B cell (primary cell): ENCODE data around the gene PARG. TPM values are rescaled to one million over a fixed set of nuclear protein-coding genes. Genes with fewer than 3 reads are reported as not detected.
"Not testable (repeated sequence)": the region's sequence is repeated elsewhere in the genome, so short reads cannot be mapped to it uniquely, and the experiment has no call there.

Experiments used
- ATAC-seq: fragments of 200-7000 bp; cut with Tn5 transposase; one replicate; pipeline ENCODE4 v1.10.0; 2021; ENCODE audit warnings: low read depth, mild to moderate bottlenecking, moderate number of reproducible peaks, moderate library complexity
- CTCF ChIA-PET: fragments of 350-600 bp; sonication (Branson Sonifier 250); formaldehyde crosslinking; loops from one replicate; lab custom pipeline; 2021; ENCODE audit warnings: antibody characterized with exemption, inconsistent platforms; lab: Charles Lee
- POLR2A ChIA-PET: fragments of 350-600 bp; sonication (Branson Sonifier 250); formaldehyde crosslinking; loops from one replicate; lab custom pipeline; 2021; ENCODE audit warnings: antibody characterized with exemption; lab: Charles Lee
- DNase-seq: peaks from one replicate; pipeline ENCODE4 v3.0.0; 2013
- H2AFZ ChIP-seq: 2 replicates; pipeline ENCODE4 v1.6.1; 2012; ENCODE audit warnings: mild to moderate bottlenecking, low read depth, low read length; ENCODE audit not compliant: insufficient read depth, poor library complexity, severe bottlenecking
- H3K27ac ChIP-seq, 2 donors: 1 replicate in 1 of 2; 2 replicates in 1 of 2; pipeline ENCODE4 v1.5.1; 2012 to 2013; ENCODE audit warnings: low read length in 2 of 2, mild to moderate bottlenecking in 2 of 2, moderate library complexity in 1 of 2
- H3K27me3 ChIP-seq, 4 experiments: fragments of 200-600 bp in 1 of 4; sonication (generic) in 1 of 4; replicated peaks in 1 of 4; 1 replicate in 2 of 4; 2 replicates in 2 of 4; pipeline versions ENCODE4 v1.6.1 to v1.7.0; 2013 to 2016; ENCODE audit warnings: low read length in 3 of 4, mild to moderate bottlenecking in 2 of 4, mixed read lengths in 1 of 4, moderate library complexity in 1 of 4; ENCODE audit not compliant: insufficient read depth in 4 of 4, control insufficient read depth in 3 of 4; ENCODE audit errors: control extremely low read depth in 1 of 4
- H3K36me3 ChIP-seq, 2 experiments: replicated peaks in 1 of 2; 1 replicate in 1 of 2; 2 replicates in 1 of 2; pipeline versions ENCODE4 v1.6.1 to v1.7.1; 2013; ENCODE audit warnings: low read length in 1 of 2; ENCODE audit not compliant: insufficient read depth in 2 of 2, control insufficient read depth in 1 of 2; ENCODE audit errors: control extremely low read depth in 1 of 2, extremely low read depth in 1 of 2
- H3K4me1 ChIP-seq, 2 donors: fragments of 200-600 bp in 1 of 2; sonication (generic) in 1 of 2; 1 replicate in 1 of 2; 2 replicates in 1 of 2; pipeline versions ENCODE4 v1.5.1 to v1.6.1; 2013 to 2017; ENCODE audit warnings: low read length in 2 of 2; ENCODE audit not compliant: control insufficient read depth in 2 of 2, insufficient read depth in 2 of 2
- H3K4me2 ChIP-seq: replicated peaks from 2 replicates; pipeline ENCODE3; 2012; ENCODE audit warnings: mild to moderate bottlenecking, low read depth, low read length; ENCODE audit not compliant: poor library complexity, severe bottlenecking
- H3K4me3 ChIP-seq, 5 experiments: fragments of 200-600 bp in 1 of 5; sonication (generic) in 1 of 5; 1 replicate in 3 of 5; 2 replicates in 2 of 5; pipeline versions ENCODE4 v1.5.1 to v1.7.0; 2011 to 2016; ENCODE audit warnings: low read length in 4 of 5, mild to moderate bottlenecking in 4 of 5, low read depth in 2 of 5, control low read depth in 1 of 5, moderate library complexity in 1 of 5; ENCODE audit not compliant: insufficient read depth in 1 of 5; ENCODE audit errors: control extremely low read depth in 1 of 5, extremely low read depth in 1 of 5
- H3K79me2 ChIP-seq: fragments of 200-600 bp; sonication (generic); one replicate; pipeline ENCODE4 v1.6.0; 2016; ENCODE audit warnings: low read length; ENCODE audit not compliant: control insufficient read depth, insufficient read depth
- H3K9ac ChIP-seq: fragments of 200-600 bp; sonication (generic); 2 replicates; pipeline ENCODE4 v1.6.1; 2017; ENCODE audit warnings: mild to moderate bottlenecking, low read length, moderate library complexity
- H3K9me3 ChIP-seq, 3 donors: one replicate each; pipeline versions ENCODE4 v1.6.1 to v1.7.1; 2013; ENCODE audit warnings: low read length in 2 of 3; ENCODE audit not compliant: control insufficient read depth in 2 of 3, insufficient read depth in 1 of 3; ENCODE audit errors: control extremely low read depth in 1 of 3
- H4K20me1 ChIP-seq: 2 replicates; pipeline ENCODE4 v1.6.0; 2012; ENCODE audit warnings: mild to moderate bottlenecking, low read length; ENCODE audit not compliant: insufficient read depth, control insufficient read depth, poor library complexity, severe bottlenecking
- H3K27ac Mint-ChIP-seq: one replicate; pipeline ENCODE4 v1.8.0; 2021; ENCODE audit warnings: mixed read lengths
- H3K27me3 Mint-ChIP-seq: one replicate; pipeline ENCODE4 v1.8.0; 2021; ENCODE audit warnings: mixed read lengths
- H3K4me1 Mint-ChIP-seq: one replicate; pipeline ENCODE4 v1.8.0; 2021; ENCODE audit warnings: mixed read lengths
- H3K4me3 Mint-ChIP-seq: one replicate; pipeline ENCODE4 v1.8.0; 2021; ENCODE audit warnings: mixed read lengths
- H3K9me3 Mint-ChIP-seq: one replicate; pipeline ENCODE4 v1.8.0; 2022; ENCODE audit warnings: mixed read lengths; ENCODE audit not compliant: insufficient read depth
- WGBS: methylation state at CpG from one replicate; pipeline ENCODE4 v1.1.5; 2013; ENCODE audit warnings: missing lambda C conversion rate; ENCODE audit not compliant: insufficient coverage; 5-methylcytosine and 5-hydroxymethylcytosine counted together
- intact Hi-C: fragments of 100-400 bp; cut with micrococcal nuclease; formaldehyde crosslinking; loops from one replicate; pipeline ENCODE4 v1.10.0; 2022
- polyA plus RNA-seq: library from polyadenylated mRNA; depleted of rRNA; stranded (reverse); fragments of >200 nt; gene quantifications from 2 replicates; pipeline ENCODE4 v1.2.3, GENCODE V29; 2012
- total RNA-seq, 2 donors: library from RNA; stranded (reverse); fragments of 120-200 nt in 1 of 2; gene quantifications; 1 replicate in 1 of 2; 2 replicates in 1 of 2; pipeline versions ENCODE4 v1.2.3 to v1.2.4, GENCODE V29; 2013 to 2022

PARG gene
- total and polyA plus RNA-seq, 2 donors (not counting 1 experiment from before 2014, with no cell fraction given) = 8.5 to 47.9 TPM

DNA sequence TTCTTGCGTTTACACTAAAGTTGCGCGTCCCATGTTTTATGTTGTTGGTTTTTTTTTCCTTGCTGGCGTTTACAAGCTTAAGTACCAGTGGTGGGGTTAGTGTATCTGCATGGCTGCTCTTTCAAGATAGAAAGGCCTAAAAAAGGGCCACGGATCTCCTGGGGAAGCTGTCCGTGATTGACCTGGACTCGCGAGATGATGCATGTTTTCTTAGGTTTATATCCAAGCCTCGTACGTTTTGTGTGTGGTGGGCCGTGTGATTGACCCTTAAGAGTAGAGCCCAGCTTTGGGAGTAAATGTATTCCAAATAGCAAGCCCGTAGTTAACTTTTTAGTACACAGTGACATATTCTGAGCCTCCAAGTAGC is 495 bp upstream of the PARG start:
- intact Hi-C loops, H3K9me3 ChIP-seq, H4K20me1 ChIP-seq, H3K36me3 ChIP-seq, H3K9me3 Mint-ChIP-seq, H3K27me3 Mint-ChIP-seq, ATAC-seq, CTCF ChIA-PET, POLR2A ChIA-PET, H3K27me3 ChIP-seq: not testable (repeated sequence)
- H2AFZ ChIP-seq = peak overlapping the region; percentile 90
- H3K4me3 Mint-ChIP-seq = peak overlapping the region; percentile 100
- peak; percentile 11 for DNase-seq
- peak overlapping the region; percentile 44 to 77 for H3K27ac ChIP-seq
- peaks cover 37% of the 10 kb centered on the region for H3K79me2 ChIP-seq
- H3K27ac Mint-ChIP-seq = peak overlapping the region; percentile 95
- WGBS = 0% methylated on average over 5 of the region's 12 CpGs
- peak overlapping the region; percentile 69 to 85 (median 76) for H3K4me3 ChIP-seq
- H3K4me1 Mint-ChIP-seq = peaks cover 29% of the 10 kb centered on the region
- H3K9ac ChIP-seq = peak overlapping the region; percentile 75
- peaks cover 8 to 17% of the 10 kb centered on the region in 2 donors for H3K4me1 ChIP-seq
- H3K4me2 ChIP-seq = peak overlapping the region; percentile 71

DNA sequence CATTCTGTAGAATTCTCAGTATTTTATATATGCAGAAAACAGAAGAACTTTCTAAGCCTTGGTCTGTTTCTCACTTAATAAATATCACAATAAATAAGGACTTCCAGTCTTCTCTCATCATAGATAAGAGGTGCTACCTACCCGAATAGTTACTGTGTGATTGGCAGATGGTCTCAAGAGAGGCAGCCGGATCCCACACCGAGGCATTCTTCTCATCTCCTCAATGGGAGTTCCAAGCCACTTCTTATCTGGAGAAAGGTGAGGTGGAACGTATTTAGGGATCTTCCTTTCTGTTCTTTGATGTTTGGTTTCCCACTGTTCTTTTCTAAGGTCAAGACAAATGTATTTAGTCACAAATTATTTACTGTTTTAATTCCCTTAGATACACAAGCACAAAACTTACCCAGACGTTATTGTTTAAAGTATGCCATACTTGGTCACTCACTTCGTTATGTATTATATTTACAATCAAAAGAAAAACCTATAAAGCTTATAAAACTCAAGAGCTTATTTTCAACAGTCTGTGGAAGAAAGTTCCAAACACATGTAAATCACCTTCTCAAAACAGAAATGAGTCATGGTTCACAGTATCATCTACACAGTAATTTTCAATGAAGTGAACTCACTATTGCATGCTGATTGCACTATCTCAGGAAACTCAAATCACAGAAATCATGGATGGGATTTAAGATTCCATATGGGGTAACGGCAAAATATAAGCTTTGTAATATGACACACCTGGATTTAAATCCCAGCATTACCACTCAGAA is 9.7 kb downstream of the PARG start:
- WGBS = no CpG with 5 or more reads among the region's 7 CpGs
- H3K27ac Mint-ChIP-seq, H3K9ac ChIP-seq, H3K4me3 Mint-ChIP-seq, H2AFZ ChIP-seq, H3K79me2 ChIP-seq, H3K27ac ChIP-seq, intact Hi-C loops, DNase-seq, H3K4me1 Mint-ChIP-seq, H3K4me1 ChIP-seq, H3K36me3 ChIP-seq, H3K4me3 ChIP-seq, H4K20me1 ChIP-seq, ATAC-seq, H3K27me3 Mint-ChIP-seq, H3K4me2 ChIP-seq, POLR2A ChIA-PET, H3K9me3 Mint-ChIP-seq, H3K9me3 ChIP-seq, H3K27me3 ChIP-seq, CTCF ChIA-PET: not testable (repeated sequence)

DNA sequence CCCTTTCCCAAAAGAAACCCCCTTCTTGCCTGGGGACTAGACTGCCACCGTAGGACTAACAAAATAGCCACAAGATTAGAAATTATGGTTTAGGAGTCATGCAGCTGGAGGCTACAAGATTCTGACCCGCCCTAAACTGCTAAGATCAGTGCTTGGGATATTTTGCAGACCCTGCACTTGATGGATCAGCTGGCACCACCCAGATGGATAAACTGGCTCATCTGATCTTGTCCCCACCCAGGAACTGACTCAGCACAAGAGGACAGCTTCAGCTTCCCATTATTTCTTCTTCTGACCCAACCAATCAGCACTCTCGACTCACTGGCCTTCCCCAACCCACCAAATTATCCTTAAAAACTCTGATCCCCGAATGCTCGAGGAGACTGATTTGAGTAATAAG is 10.6 kb downstream of the PARG start:
- H3K4me3 Mint-ChIP-seq, H3K79me2 ChIP-seq, ATAC-seq, H3K27ac ChIP-seq, H2AFZ ChIP-seq, H3K9me3 ChIP-seq, CTCF ChIA-PET, DNase-seq, intact Hi-C loops, H3K36me3 ChIP-seq, H4K20me1 ChIP-seq, H3K9ac ChIP-seq, H3K4me3 ChIP-seq, H3K27me3 Mint-ChIP-seq, H3K4me2 ChIP-seq, H3K27me3 ChIP-seq, H3K9me3 Mint-ChIP-seq, POLR2A ChIA-PET, H3K27ac Mint-ChIP-seq, H3K4me1 ChIP-seq, H3K4me1 Mint-ChIP-seq: not testable (repeated sequence)
- WGBS = 83% methylated on average over 1 of the region's 5 CpGs

DNA sequence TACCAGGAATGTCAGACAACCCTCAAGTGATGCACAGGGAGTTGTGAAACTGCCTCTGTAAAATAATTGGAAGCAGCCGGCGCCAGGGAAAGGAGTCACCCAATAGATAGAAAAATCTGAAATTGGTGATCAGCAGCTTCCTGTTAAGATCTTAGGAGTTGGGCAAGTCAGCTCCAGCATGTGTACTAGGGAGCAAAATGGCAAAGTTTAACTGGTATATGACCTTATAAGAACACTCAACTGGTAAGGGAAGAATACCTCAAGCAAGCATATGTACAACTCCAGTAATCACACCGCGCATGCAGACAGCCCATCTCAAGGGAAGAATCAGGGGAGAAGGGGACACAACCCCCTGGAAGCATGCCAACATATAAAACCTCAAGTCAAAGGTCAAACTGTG is 18.3 kb downstream of the PARG start:
- H3K4me1 Mint-ChIP-seq, H4K20me1 ChIP-seq, H3K4me3 Mint-ChIP-seq, H3K4me2 ChIP-seq, intact Hi-C loops, H3K4me3 ChIP-seq, H3K27ac Mint-ChIP-seq, H3K27me3 Mint-ChIP-seq, ATAC-seq, H3K9ac ChIP-seq, H3K9me3 ChIP-seq, H3K9me3 Mint-ChIP-seq, H3K27me3 ChIP-seq, H3K36me3 ChIP-seq, H3K27ac ChIP-seq, CTCF ChIA-PET, H2AFZ ChIP-seq, DNase-seq, H3K79me2 ChIP-seq, H3K4me1 ChIP-seq, POLR2A ChIA-PET: not testable (repeated sequence)
- WGBS = no CpG with 5 or more reads among the region's 4 CpGs
